H1 (cell line): ENCODE measurements around the gene EXOSC6. TPM values are rescaled to one million over a fixed set of nuclear protein-coding genes. Genes with fewer than 3 reads are reported as not detected.
"Not testable (repeated sequence)": the region's sequence is repeated elsewhere in the genome, so short reads cannot be mapped to it uniquely, and the experiment has no call there.

Experiments used
- CTCF ChIA-PET: fragments of 300-600 bp; sonication (Branson Sonifier 250); formaldehyde crosslinking; loops from one replicate; lab custom pipeline; 2021; ENCODE audit not compliant: partially characterized antibody; lab: Charles Lee
- POLR2A ChIA-PET: fragments of 300-600 bp; sonication (Branson Sonifier 250); formaldehyde crosslinking; loops from one replicate; lab custom pipeline; 2021; ENCODE audit warnings: inconsistent platforms; ENCODE audit not compliant: partially characterized antibody; lab: Charles Lee
- DNase-seq, 2 experiments: peaks; one replicate each; pipeline versions ENCODE4 v3.0.0 to v3.0.0-alpha.2; 2010 to 2022; ENCODE audit warnings: low spot score in 2 of 2, low read depth in 1 of 2, mixed read lengths in 1 of 2
- FAIRE-seq: peaks from 2 replicates; lab custom pipeline; 2011; peaks lifted over from hg19 to GRCh38; lab: Jason Lieb, UNC
- H2AFZ ChIP-seq: 2 replicates; pipeline ENCODE4 v1.8.1; 2012; ENCODE audit warnings: low read length, inconsistent platforms
- H2AK5ac ChIP-seq: 2 replicates; pipeline ENCODE4 v1.6.1; 2013; ENCODE audit warnings: low read depth, low read length
- H2BK120ac ChIP-seq: replicated peaks from 2 replicates; pipeline ENCODE3; 2013; ENCODE audit warnings: low read depth, low read length, inconsistent platforms
- H2BK12ac ChIP-seq: 2 replicates; pipeline ENCODE4 v1.6.1; 2013; ENCODE audit warnings: low read depth, low read length
- H2BK15ac ChIP-seq: 2 replicates; pipeline ENCODE4 v1.6.1; 2013; ENCODE audit warnings: low read length
- H2BK20ac ChIP-seq: 2 replicates; pipeline ENCODE4 v1.6.1; 2013; ENCODE audit warnings: low read length
- H2BK5ac ChIP-seq: 2 replicates; pipeline ENCODE4 v1.6.1; 2013; ENCODE audit warnings: low read depth, low read length
- H3K14ac ChIP-seq: 2 replicates; pipeline ENCODE4 v1.6.1; 2013; ENCODE audit warnings: inconsistent platforms; ENCODE audit not compliant: insufficient read length
- H3K18ac ChIP-seq: 2 replicates; pipeline ENCODE4 v1.6.1; 2013; ENCODE audit warnings: low read length; ENCODE audit errors: extremely low read depth
- H3K23ac ChIP-seq: 2 replicates; pipeline ENCODE4 v1.6.1; 2013; ENCODE audit warnings: inconsistent platforms; ENCODE audit not compliant: insufficient read length
- H3K23me2 ChIP-seq: 2 replicates; pipeline ENCODE4 v1.6.1; 2013; ENCODE audit warnings: low read depth, low read length
- H3K27ac ChIP-seq: 2 replicates; pipeline ENCODE4 v1.6.1; 2011; ENCODE audit warnings: low read depth, low read length, inconsistent platforms
- H3K27me3 ChIP-seq, 4 experiments: replicated peaks in 1 of 4; 1 replicate in 1 of 4; 2 replicates in 3 of 4; pipeline versions ENCODE4 v1.6.1 to v1.8.1; 2011 to 2013; ENCODE audit warnings: low read length in 3 of 4, mild to moderate bottlenecking in 3 of 4, inconsistent platforms in 2 of 4, mixed read lengths in 2 of 4, moderate library complexity in 1 of 4; ENCODE audit not compliant: control insufficient read depth in 3 of 4, insufficient read depth in 3 of 4; ENCODE audit errors: extremely low read depth in 1 of 4
- H3K36me3 ChIP-seq, 4 experiments: 2 replicates each; pipeline versions ENCODE4 v1.6.1 to v1.8.1; 2011 to 2013; ENCODE audit warnings: mild to moderate bottlenecking in 4 of 4, low read length in 3 of 4, moderate library complexity in 2 of 4, control low read depth in 1 of 4, inconsistent platforms in 1 of 4; ENCODE audit not compliant: insufficient read depth in 4 of 4, control insufficient read depth in 2 of 4
- H3K4ac ChIP-seq: replicated peaks from 2 replicates; pipeline ENCODE3; 2013; ENCODE audit warnings: low read length, low read depth, mixed read lengths, inconsistent platforms; ENCODE audit not compliant: insufficient read length
- H3K4me1 ChIP-seq, 4 experiments: replicated peaks in 1 of 4; 1 replicate in 1 of 4; 2 replicates in 3 of 4; pipeline versions ENCODE4 v1.6.1 to v1.8.1; 2011 to 2013; ENCODE audit warnings: low read length in 3 of 4, inconsistent platforms in 2 of 4, mixed read lengths in 1 of 4; ENCODE audit not compliant: insufficient read depth in 4 of 4, control insufficient read depth in 3 of 4
- H3K4me2 ChIP-seq, 2 experiments: 2 replicates each; pipeline versions ENCODE4 v1.6.1 to v1.8.1; 2011 to 2013; ENCODE audit warnings: low read depth in 2 of 2, low read length in 2 of 2, control low read depth in 1 of 2, inconsistent platforms in 1 of 2, mild to moderate bottlenecking in 1 of 2; ENCODE audit not compliant: insufficient read depth in 1 of 2
- H3K4me3 ChIP-seq, 4 experiments: fragments of 200-600, 300-600 bp in 1 of 4; sonication (generic), shearing (Covaris generic), sonication (Bioruptor Twin) in 1 of 4; 2 replicates each; pipeline versions ENCODE4 v1.5.1 to v1.8.1; 2011 to 2016; ENCODE audit warnings: low read length in 4 of 4, low read depth in 3 of 4, control low read depth in 2 of 4, inconsistent platforms in 2 of 4, mild to moderate bottlenecking in 2 of 4, mixed read lengths in 1 of 4, moderate library complexity in 1 of 4; ENCODE audit not compliant: insufficient read depth in 2 of 4; ENCODE audit errors: extremely low read depth in 1 of 4
- H3K56ac ChIP-seq: replicated peaks from 2 replicates; pipeline ENCODE3; 2013; ENCODE audit warnings: low read depth, mild to moderate bottlenecking, mixed read lengths, low read length, inconsistent platforms; ENCODE audit not compliant: insufficient read length
- H3K79me1 ChIP-seq: 2 replicates; pipeline ENCODE4 v1.6.1; 2013; ENCODE audit warnings: low read depth, low read length, control low read depth
- H3K79me2 ChIP-seq, 2 experiments: 2 replicates each; pipeline versions ENCODE4 v1.6.1 to v1.8.1; 2012 to 2013; ENCODE audit warnings: low read length in 2 of 2, mild to moderate bottlenecking in 2 of 2, inconsistent platforms in 1 of 2; ENCODE audit not compliant: insufficient read depth in 2 of 2, control insufficient read depth in 1 of 2
- H3K9ac ChIP-seq, 4 experiments: replicated peaks in 1 of 4; 1 replicate in 1 of 4; 2 replicates in 3 of 4; pipeline versions ENCODE4 v1.6.1 to v1.8.1; 2011 to 2013; ENCODE audit warnings: low read depth in 3 of 4, low read length in 3 of 4, control low read depth in 2 of 4, mild to moderate bottlenecking in 2 of 4, moderate library complexity in 2 of 4, inconsistent platforms in 1 of 4; ENCODE audit errors: extremely low read depth in 1 of 4
- H3K9me3 ChIP-seq, 2 experiments: 2 replicates each; pipeline versions ENCODE4 v1.6.1 to v1.8.1; 2012 to 2013; ENCODE audit warnings: mild to moderate bottlenecking in 2 of 2, moderate library complexity in 2 of 2, control low read depth in 1 of 2, inconsistent platforms in 1 of 2, low read depth in 1 of 2, low read length in 1 of 2, mixed read lengths in 1 of 2; ENCODE audit not compliant: insufficient read depth in 2 of 2
- H4K20me1 ChIP-seq, 2 experiments: replicated peaks in 1 of 2; 2 replicates each; pipeline versions ENCODE3 to v1.8.1; 2011 to 2013; ENCODE audit warnings: inconsistent platforms in 2 of 2, low read length in 2 of 2, mild to moderate bottlenecking in 1 of 2; ENCODE audit not compliant: insufficient read depth in 2 of 2, control insufficient read depth in 1 of 2
- H4K5ac ChIP-seq: 2 replicates; pipeline ENCODE4 v1.6.1; 2013; ENCODE audit warnings: low read length, low read depth, mixed read lengths, inconsistent platforms; ENCODE audit not compliant: insufficient read length
- H4K8ac ChIP-seq: 2 replicates; pipeline ENCODE4 v1.8.0; 2013; ENCODE audit warnings: mild to moderate bottlenecking, moderate library complexity, low read length, inconsistent platforms; ENCODE audit not compliant: insufficient read depth; ENCODE audit errors: extremely low read depth
- H4K91ac ChIP-seq: replicated peaks from 2 replicates; pipeline ENCODE3; 2013; ENCODE audit warnings: low read length, mixed read lengths, inconsistent platforms; ENCODE audit not compliant: insufficient read length
- WGBS, 2 experiments: shearing (Covaris generic) in 1 of 2; methylation state at CpG; one replicate each; pipeline versions ENCODE4 v1.1.6 to v1.1.7; 2013 to 2015; ENCODE audit warnings: low lambda C conversion rate in 2 of 2, mixed read lengths in 2 of 2, inconsistent platforms in 1 of 2, low coverage in 1 of 2, missing lambda C conversion rate in 1 of 2; ENCODE audit not compliant: insufficient replicate concordance in 2 of 2, insufficient coverage in 1 of 2, insufficient read length in 1 of 2; ENCODE audit errors: extremely low coverage in 1 of 2, missing lambda C conversion rate in 1 of 2; 5-methylcytosine and 5-hydroxymethylcytosine counted together
- polyA plus RNA-seq, 7 experiments: library from polyadenylated mRNA; depleted of rRNA in 3 of 7; stranded (reverse) in 5 of 7; unstranded in 2 of 7; fragments of >200 nt in 5 of 7; fragments of 200-250 nt in 2 of 7; gene quantifications; 1 replicate in 5 of 7; 2 replicates in 1 of 7; 4 replicates in 1 of 7; pipeline versions ENCODE4 v1.2.1 to v1.2.3, GENCODE V29; 2011 to 2013; ENCODE audit warnings: missing spikeins in 2 of 7, mixed read lengths in 2 of 7
- total RNA-seq: library from RNA; stranded (reverse); fragmentation: NEBNext Ultra II Directional; extraction: Animal tissue kit (Norgen Biotek cat#: 25700); gene quantifications from 2 replicates; pipeline ENCODE4 v1.2.1, GENCODE V29; 2021

EXOSC6 gene
- total and polyA plus RNA-seq, 2 of the 8 experiments (the other 6 are each of a cell fraction or from before 2014, with no cell fraction given): 9.7 to 22.5 TPM

- H3K14ac ChIP-seq, H2BK15ac ChIP-seq, FAIRE-seq, H3K23ac ChIP-seq, H3K9ac ChIP-seq, H3K4ac ChIP-seq, H4K91ac ChIP-seq, H2BK12ac ChIP-seq, H3K18ac ChIP-seq, H4K5ac ChIP-seq, H3K9me3 ChIP-seq, H3K4me2 ChIP-seq, H2AFZ ChIP-seq, DNase-seq, H3K23me2 ChIP-seq, H3K27ac ChIP-seq, H2BK5ac ChIP-seq, H3K56ac ChIP-seq, CTCF ChIA-PET, POLR2A ChIA-PET, H3K4me3 ChIP-seq, H3K27me3 ChIP-seq, H3K4me1 ChIP-seq, H2BK20ac ChIP-seq, H4K20me1 ChIP-seq, H4K8ac ChIP-seq, H2AK5ac ChIP-seq, H2BK120ac ChIP-seq, H3K79me1 ChIP-seq, H3K79me2 ChIP-seq: not testable (repeated sequence)
- H3K36me3 ChIP-seq: peaks cover 0 to 11% (median 4%) of the 10 kb centered on the region in 4 experiments; a peak in 3 of 8 replicates
- WGBS, 2 experiments: 100% methylated on average over 1 of the region's 2 CpGs; no CpG with 5 or more reads in 1 of the 2 experiments
Measured at GRCh38 chr16:70223216-70223615, 28.5 kb downstream of the EXOSC6 start.

- H2AK5ac ChIP-seq, H2AFZ ChIP-seq, H4K91ac ChIP-seq, H3K4me3 ChIP-seq, H3K14ac ChIP-seq, H3K56ac ChIP-seq, H4K20me1 ChIP-seq, H3K18ac ChIP-seq, DNase-seq, H3K9me3 ChIP-seq, POLR2A ChIA-PET, H3K27ac ChIP-seq, H2BK5ac ChIP-seq, H3K4me2 ChIP-seq, CTCF ChIA-PET, H3K79me1 ChIP-seq, H3K79me2 ChIP-seq, H3K9ac ChIP-seq, H3K4ac ChIP-seq, H3K23me2 ChIP-seq, H4K8ac ChIP-seq, H2BK15ac ChIP-seq, H4K5ac ChIP-seq, H3K23ac ChIP-seq, H3K27me3 ChIP-seq, FAIRE-seq, H2BK20ac ChIP-seq, H2BK12ac ChIP-seq, H3K4me1 ChIP-seq, H2BK120ac ChIP-seq: not testable (repeated sequence)
- peaks cover 0 to 11% (median 4%) of the 10 kb centered on the region in 4 experiments; a peak in 3 of 8 replicates for H3K36me3 ChIP-seq
- WGBS, 2 experiments: 83% methylated on average over 2 of the region's 2 CpGs; no CpG with 5 or more reads in 1 of the 2 experiments
Measured at GRCh38 chr16:70222574-70222973, 29.2 kb downstream of the EXOSC6 start.
